Gastrocnemius medialis (tissue), 4 donors: ENCODE data around the gene PLXNC1. TPM values are rescaled to one million over a fixed set of nuclear protein-coding genes. Genes with fewer than 3 reads are reported as not detected.

Experiments
- ATAC-seq, 2 donors: fragments of 150-250 bp; one replicate each; pipeline ENCODE4 v1.9.1; 2016
- DNase-seq, 2 donors: peaks; one replicate each; pipeline ENCODE4 v3.0.0-alpha.2; 2019
- H3K27ac ChIP-seq, 4 donors: fragments of 200-600 bp; sonication (generic); 1 replicate in 1 of 4; 2 replicates in 3 of 4; pipeline ENCODE4 v1.5.1; 2016 to 2018; ENCODE audit warnings: mild to moderate bottlenecking in 2 of 4, moderate library complexity in 1 of 4
- H3K27me3 ChIP-seq, 3 donors: fragments of 200-600 bp; sonication (generic) in 2 of 3; 1 replicate in 1 of 3; 2 replicates in 2 of 3; pipeline versions ENCODE4 v1.5.1 to v1.6.0; 2016 to 2019; ENCODE audit warnings: mild to moderate bottlenecking in 1 of 3, moderate library complexity in 1 of 3
- H3K36me3 ChIP-seq, 2 donors: fragments of 200-600 bp; sonication (generic) in 1 of 2; one replicate each; pipeline ENCODE4 v1.5.1; 2017 to 2018
- H3K4me1 ChIP-seq, 2 donors: fragments of 200-600 bp; sonication (generic) in 1 of 2; one replicate each; pipeline ENCODE4 v1.5.1; 2016 to 2017; ENCODE audit warnings: mild to moderate bottlenecking in 2 of 2
- H3K4me3 ChIP-seq, 4 donors: fragments of 200-600 bp; sonication (generic) in 3 of 4; 1 replicate in 1 of 4; 2 replicates in 3 of 4; pipeline ENCODE4 v1.5.1; 2016 to 2019; ENCODE audit warnings: mild to moderate bottlenecking in 2 of 4
- H3K9me3 ChIP-seq, 3 donors: fragments of 200-600 bp; sonication (generic) in 2 of 3; 1 replicate in 1 of 3; 2 replicates in 2 of 3; pipeline ENCODE4 v1.5.1; 2016 to 2019
- CTCF ChIP-seq, 5 experiments: fragments of 450-650 bp in 3 of 5; fragments of 200-600 bp in 2 of 5; sonication (generic) in 2 of 5; IDR thresholded peaks in 4 of 5; conservative IDR thresholded peaks in 1 of 5; 1 replicate in 4 of 5; 2 replicates in 1 of 5; pipeline ENCODE4 v1.5.1; 2016 to 2019; ENCODE audit warnings: antibody characterized with exemption in 5 of 5, mild to moderate bottlenecking in 3 of 5, moderate library complexity in 3 of 5
- POLR2A ChIP-seq, 2 donors: fragments of 450-650 bp; IDR thresholded peaks; one replicate each; pipeline ENCODE4 v1.6.1; 2017; ENCODE audit warnings: antibody characterized with exemption in 2 of 2, mild to moderate bottlenecking in 2 of 2, moderate library complexity in 2 of 2
- in situ Hi-C, 4 donors: fragments of 200-750 bp; cut with MboI; loops; one replicate each; pipeline versions ENCODE4 v1.15.0 to v1.8.0; 2017; ENCODE audit warnings: low sequenced_read_pairs in 4 of 4
- intact Hi-C: fragments of 100-400 bp; cut with DNase I; formaldehyde crosslinking; loops from one replicate; pipeline ENCODE4 v1.15.1; 2023; ENCODE audit warnings: low total_unique reads
- total RNA-seq, 4 donors: library from RNA; depleted of rRNA; stranded (reverse); fragments of >200 nt; gene quantifications; one replicate each; pipeline versions ENCODE4 v1.1.0 to v1.2.3, GENCODE V29; 2016

PLXNC1 gene
- total RNA-seq, 4 donors from 2014 or later, result 0.62 to 2.2 (median 1.2) TPM

DNA sequence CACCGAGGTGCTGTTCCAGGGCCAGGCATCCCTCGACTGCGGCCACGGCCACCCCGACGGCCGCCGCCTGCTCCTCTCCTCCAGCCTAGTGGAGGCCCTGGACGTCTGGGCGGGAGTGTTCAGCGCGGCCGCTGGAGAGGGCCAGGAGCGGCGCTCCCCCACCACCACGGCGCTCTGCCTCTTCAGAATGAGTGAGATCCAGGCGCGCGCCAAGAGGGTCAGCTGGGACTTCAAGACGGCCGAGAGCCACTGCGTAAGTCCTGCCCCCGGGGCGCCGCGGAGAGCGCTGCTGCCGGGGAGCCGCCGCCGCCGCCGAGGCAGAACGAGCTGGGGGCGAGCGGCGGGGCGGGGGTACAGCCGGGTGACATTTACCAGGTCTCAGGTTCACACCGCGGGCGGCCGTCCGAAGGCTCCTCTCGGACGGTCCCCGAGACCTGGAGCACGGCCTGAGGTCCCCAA is 1.4 kb downstream of the PLXNC1 start:
- in situ Hi-C loops (loop anchor here (25.0 kb wide), 2 partner anchors 287 to 612 kb away; no protein-coding TSS in a partner anchor), intact Hi-C loops (loop anchor here (5.0 kb wide), 2 partner anchors 282 to 382 kb away; no protein-coding TSS in a partner anchor)
- H3K27ac ChIP-seq, result no peak overlapping the region
- peaks cover 4 to 5% of the 10 kb centered on the region in 2 donors for H3K4me1 ChIP-seq
- no peak for DNase-seq
- no peaks in the 10 kb centered on the region for H3K36me3 ChIP-seq
- no peak for ATAC-seq
- no peaks in the 10 kb centered on the region for H3K9me3 ChIP-seq
- peaks cover 7 to 23% (median 18%) of the 10 kb centered on the region in 3 donors for H3K27me3 ChIP-seq
- peak overlapping the region; percentile 43 to 60 (median 60) for H3K4me3 ChIP-seq
- TF ChIP-seq POLR2A (IDR thresholded peaks at IDR 0.05), result no peak
- TF ChIP-seq CTCF (IDR thresholded peaks at IDR 0.05 in 4 of 5, conservative IDR thresholded peaks at IDR 0.05 in 1 of 5), result no peak

DNA sequence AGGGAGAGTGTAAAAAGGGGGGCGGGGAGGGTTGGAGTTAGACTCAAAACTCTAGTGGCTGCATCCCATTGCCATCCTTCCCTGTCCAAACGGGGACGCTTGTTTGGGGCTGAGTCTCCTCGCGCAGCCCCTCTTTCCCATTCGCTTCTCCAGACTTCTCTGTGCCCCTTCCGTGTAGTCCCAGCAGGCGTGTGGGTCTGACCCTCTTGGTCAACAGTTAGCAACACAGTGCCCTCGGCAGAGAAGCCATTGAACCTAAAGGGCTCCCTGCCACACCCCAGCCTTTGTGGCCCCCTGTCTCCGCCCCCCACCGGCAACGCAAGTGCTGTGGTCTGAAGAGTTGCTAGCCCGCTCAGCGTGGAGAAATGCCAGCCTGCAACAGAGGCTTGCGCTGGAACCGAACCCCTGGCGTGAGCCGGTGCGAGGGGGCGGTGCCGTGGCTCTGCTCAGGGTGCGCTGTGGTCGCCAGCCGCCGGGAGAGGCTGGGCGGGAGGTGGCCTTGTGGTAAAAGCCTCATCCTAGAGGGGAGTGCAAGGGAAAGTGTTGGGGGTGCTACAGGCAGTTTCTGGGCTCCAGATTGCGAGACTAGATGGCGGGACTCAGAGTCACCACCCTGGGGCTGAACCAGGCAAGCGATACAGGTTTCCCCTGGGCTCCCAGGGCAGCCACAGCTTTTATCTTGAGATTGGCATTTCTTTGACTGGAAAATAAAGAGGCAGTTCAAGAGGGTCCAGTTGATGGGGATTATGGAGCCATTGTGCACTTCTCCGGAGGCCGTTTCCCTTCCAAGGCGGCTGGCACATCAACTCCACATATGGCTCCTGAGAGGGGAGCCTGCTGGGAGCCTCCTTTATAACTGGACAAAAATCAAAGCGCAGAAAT is 2.1 kb downstream of the PLXNC1 start:
- Histone ChIP-seq H3K4me1 (peaks cover 4 to 5% of the 10 kb centered on the region in 2 donors), H3K9me3 (no peaks in the 10 kb centered on the region), H3K27me3 (peaks cover 7 to 23% (median 18%) of the 10 kb centered on the region in 3 donors), H3K27ac (no peak overlapping the region), H3K36me3 (no peaks in the 10 kb centered on the region), H3K4me3 (peak overlapping the region; percentile 43 to 60 (median 60))
- DNase-seq (no peak), ATAC-seq (no peak)
- intact Hi-C loops (no loop called here), in situ Hi-C loops (loop anchor here in 1 of 4 donors (25.0 kb wide), 1 partner anchor 612 kb away; no protein-coding TSS in a partner anchor)
- TF ChIP-seq POLR2A (IDR thresholded peaks at IDR 0.05), result no peak
- TF ChIP-seq CTCF (IDR thresholded peaks at IDR 0.05 in 4 of 5, conservative IDR thresholded peaks at IDR 0.05 in 1 of 5), result no peak

GRCh38 chr12:94151582-94151981 is 3.2 kb downstream of the PLXNC1 start:
- in situ Hi-C loops (loop anchor here in 1 of 4 donors (25.0 kb wide), 1 partner anchor 611 kb away; no protein-coding TSS in a partner anchor), intact Hi-C loops (no loop called here)
- H3K27ac ChIP-seq, result no peak overlapping the region

More at GRCh38 chr12:94151582-94151981, 3.2 kb downstream of the PLXNC1 start:
- TF ChIP-seq POLR2A (IDR thresholded peaks at IDR 0.05), result no peak
- no peak for TF ChIP-seq CTCF (IDR thresholded peaks at IDR 0.05 in 4 of 5, conservative IDR thresholded peaks at IDR 0.05 in 1 of 5)
- ATAC-seq (no peak), DNase-seq (no peak)
- no peaks in the 10 kb centered on the region for H3K36me3 ChIP-seq
- peaks cover 7 to 21% (median 11%) of the 10 kb centered on the region in 3 donors for H3K27me3 ChIP-seq
- no peak overlapping the region for H3K4me3 ChIP-seq
- peaks cover 4 to 5% of the 10 kb centered on the region in 2 donors for H3K4me1 ChIP-seq
- H3K9me3 ChIP-seq, result no peaks in the 10 kb centered on the region
